GM18867 (cell line): ENCODE results near the gene P2RX4.
"Not testable (repeated sequence)": the region's sequence is repeated elsewhere in the genome, so short reads cannot be mapped to it uniquely, and the experiment has no call there.

Experiments used
- ATAC-seq: cut with Tn5 transposase; IDR thresholded peaks from one replicate; pipeline ENCODE4 v1.9.1; 2021; ENCODE audit warnings: mild to moderate bottlenecking, moderate library complexity; ENCODE audit not compliant: unreplicated experiment

Gene P2RX4

GRCh38 chr12:121219353-121219986, 9.5 kb downstream of the P2RX4 start:
- ATAC-seq = no peak

- no peak for ATAC-seq
These were observed 12.9 kb downstream of the P2RX4 start for GRCh38 chr12:121222847-121223246.

- no peak for ATAC-seq
These were observed 13.7 kb downstream of the P2RX4 start for GRCh38 chr12:121223292-121224285.

GRCh38 chr12:121224591-121224990, 14.7 kb downstream of the P2RX4 start:
- ATAC-seq = no peak

- ATAC-seq = no peak
These were observed 16.5 kb downstream of the P2RX4 start for GRCh38 chr12:121226399-121226798.

- ATAC-seq = peak; percentile 14
These were observed 16.9 kb downstream of the P2RX4 start for GRCh38 chr12:121226871-121227270.

- peak; percentile 72 for ATAC-seq
These were observed 17.4 kb downstream of the P2RX4 start for GRCh38 chr12:121227294-121227693.

GRCh38 chr12:121228919-121229665, 19.2 kb downstream of the P2RX4 start:
- ATAC-seq = no peak

GRCh38 chr12:121229826-121230537, 20.1 kb downstream of the P2RX4 start:
- not testable (repeated sequence) for ATAC-seq

- no peak for ATAC-seq
These were observed 20.6 kb downstream of the P2RX4 start for GRCh38 chr12:121230538-121230907.

GRCh38 chr12:121232163-121232562, 22.2 kb downstream of the P2RX4 start:
- no peak for ATAC-seq

- no peak for ATAC-seq
These were observed 23.2 kb downstream of the P2RX4 start for GRCh38 chr12:121232977-121233627.

GRCh38 chr12:121233628-121234020, 23.7 kb downstream of the P2RX4 start:
- ATAC-seq = no peak

- no peak for ATAC-seq
These were observed 26.8 kb downstream of the P2RX4 start for GRCh38 chr12:121236776-121237175.

- ATAC-seq = no peak
These were observed 27.5 kb downstream of the P2RX4 start for GRCh38 chr12:121237415-121237814.

- ATAC-seq = no peak
These were observed 28.2 kb downstream of the P2RX4 start for GRCh38 chr12:121238086-121238485.

- ATAC-seq = no peak
These were observed 28.8 kb downstream of the P2RX4 start for GRCh38 chr12:121238604-121239350.

GRCh38 chr12:121239351-121240061, 29.6 kb downstream of the P2RX4 start:
- no peak for ATAC-seq

- no peak for ATAC-seq
These were observed 30.1 kb downstream of the P2RX4 start for GRCh38 chr12:121240062-121240420.
